Stimulated activated CD4-positive, alpha-beta T cell treated with anti-CD3 and anti-CD28 coated beads, Interleukin-12 subunit alpha, Interleukin-12 subunit beta, amount 100 ng/mL, for 24 hours (primary cell): ENCODE measurements around the gene FCER1G.
"Not testable (repeated sequence)": the region's sequence is repeated elsewhere in the genome, so short reads cannot be mapped to it uniquely, and the experiment has no call there.

Experiments
- DNase-seq, 2 experiments: peaks; one replicate each; pipeline ENCODE4 v3.0.0-alpha.2; 2020; ENCODE audit warnings: low read depth in 2 of 2

The FCER1G gene

GRCh38 chr1:161206411-161207140, 8.5 kb upstream of the FCER1G start:
- no peak for DNase-seq

- DNase-seq = no peak
These were observed 7.9 kb upstream of the FCER1G start for GRCh38 chr1:161207173-161207572.

GRCh38 chr1:161209790-161210409, 5.2 kb upstream of the FCER1G start:
- DNase-seq = peak; percentile 41 to 65

- DNase-seq = no peak
These were observed 726 bp upstream of the FCER1G start for GRCh38 chr1:161214369-161214768.

GRCh38 chr1:161216945-161217712, 2.0 kb downstream of the FCER1G start:
- DNase-seq = no peak

- no peak for DNase-seq
These were observed 2.7 kb downstream of the FCER1G start for GRCh38 chr1:161217831-161218230.

GRCh38 chr1:161218301-161219077, 3.4 kb downstream of the FCER1G start:
- DNase-seq = no peak

GRCh38 chr1:161219078-161219892, 4.2 kb downstream of the FCER1G start:
- DNase-seq = no peak

- no peak for DNase-seq
These were observed 4.9 kb downstream of the FCER1G start for GRCh38 chr1:161220002-161220401.

GRCh38 chr1:161222175-161223019, 7.3 kb downstream of the FCER1G start:
- no peak for DNase-seq

GRCh38 chr1:161223805-161224694, 9.0 kb downstream of the FCER1G start:
- no peak for DNase-seq

- DNase-seq = not testable (repeated sequence)
These were observed 9.6 kb downstream of the FCER1G start for GRCh38 chr1:161224695-161225087.

GRCh38 chr1:161225178-161225533, 10.1 kb downstream of the FCER1G start:
- DNase-seq = no peak

GRCh38 chr1:161225534-161226319, 10.6 kb downstream of the FCER1G start, which contains the start of gene TOMM40L:
Gene TOMM40L, plus strand, starts transcription at chr1:161226060. Its CDS starts 430 bp downstream, at chr1:161226490.
- peak; percentile 73 to 82 for DNase-seq

- no peak for DNase-seq
These were observed 11.2 kb downstream of the FCER1G start for GRCh38 chr1:161226320-161226711.

GRCh38 chr1:161226759-161227158, 11.7 kb downstream of the FCER1G start:
- no peak for DNase-seq

- peak; percentile 72 to 91 for DNase-seq
These were observed 12.2 kb downstream of the FCER1G start for GRCh38 chr1:161227196-161227871.

GRCh38 chr1:161228032-161228431, 12.9 kb downstream of the FCER1G start:
- no peak for DNase-seq
